DND-41 (cell line): ENCODE data around the gene MYO5A.

Experiments
- ATAC-seq: fragments of 200-7000 bp; cut with Tn5 transposase; 3 replicates; pipeline ENCODE4 v1.9.1; 2021; ENCODE audit warnings: low read depth; ENCODE audit not compliant: insufficient read depth
- DNase-seq: peaks from one replicate; pipeline ENCODE4 v3.0.0-alpha.2; 2020
- H2AFZ ChIP-seq: 2 replicates; pipeline ENCODE4 v1.6.0; 2012; ENCODE audit warnings: low read depth, low read length
- H3K27ac ChIP-seq: 2 replicates; pipeline ENCODE4 v1.5.1; 2012; ENCODE audit warnings: low read length, inconsistent platforms
- H3K27me3 ChIP-seq: fragments of 200-600 bp; sonication (generic); 2 replicates; pipeline ENCODE4 v1.6.0; 2012; ENCODE audit warnings: low read length, mild to moderate bottlenecking, inconsistent platforms; ENCODE audit not compliant: insufficient read depth, poor library complexity
- H3K36me3 ChIP-seq: 2 replicates; pipeline ENCODE4 v1.5.1; 2012; ENCODE audit warnings: low read length, inconsistent platforms; ENCODE audit not compliant: insufficient read depth
- H3K4me1 ChIP-seq: 2 replicates; pipeline ENCODE4 v1.5.1; 2012; ENCODE audit warnings: mild to moderate bottlenecking, low read length; ENCODE audit not compliant: insufficient read depth
- H3K4me2 ChIP-seq: 2 replicates; pipeline ENCODE4 v1.6.0; 2012; ENCODE audit warnings: mild to moderate bottlenecking, moderate library complexity, low read length, inconsistent platforms; ENCODE audit not compliant: insufficient read depth
- H3K4me3 ChIP-seq, 2 experiments: fragments of 200-600 bp in 1 of 2; shearing (Covaris generic) in 1 of 2; 2 replicates each; pipeline ENCODE4 v1.5.1; 2012 to 2016; ENCODE audit warnings: inconsistent platforms in 2 of 2, low read length in 2 of 2, mild to moderate bottlenecking in 2 of 2, low read depth in 1 of 2, moderate library complexity in 1 of 2
- H3K79me2 ChIP-seq: 2 replicates; pipeline ENCODE4 v1.6.0; 2012; ENCODE audit warnings: low read length, inconsistent platforms; ENCODE audit not compliant: insufficient read depth
- H3K9ac ChIP-seq: 2 replicates; pipeline ENCODE4 v1.6.0; 2012; ENCODE audit warnings: low read depth, mild to moderate bottlenecking, inconsistent platforms, low read length, moderate library complexity
- H3K9me3 ChIP-seq: 2 replicates; pipeline ENCODE4 v1.5.1; 2012; ENCODE audit warnings: low read length, moderate library complexity, mild to moderate bottlenecking, inconsistent platforms; ENCODE audit not compliant: insufficient read depth, severe bottlenecking
- H4K20me1 ChIP-seq: 2 replicates; pipeline ENCODE4 v1.6.0; 2012; ENCODE audit warnings: low read length; ENCODE audit not compliant: insufficient read depth
- EZH2 ChIP-seq: IDR thresholded peaks from 3 replicates; pipeline ENCODE4 v1.6.1; 2012; ENCODE audit warnings: borderline replicate concordance, low read depth, mild to moderate bottlenecking, moderate library complexity, low read length, inconsistent platforms; ENCODE audit not compliant: severe bottlenecking
- TF ChIP-seq, protein P1 (sequence below): IDR thresholded peaks from 2 replicates; pipeline ENCODE4 v1.5.1; 2012; ENCODE audit warnings: borderline replicate concordance, low read length, moderate library complexity, mild to moderate bottlenecking; ENCODE audit not compliant: poor library complexity, severe bottlenecking; ENCODE audit errors: extremely low read depth

Gene MYO5A

GRCh38 chr15:52277575-52277974 is 251.1 kb downstream of the MYO5A start:
- no peak overlapping the region for H3K4me2 ChIP-seq
- no peaks in the 10 kb centered on the region for H3K9me3 ChIP-seq
- H4K20me1 ChIP-seq: no peaks in the 10 kb centered on the region
- ATAC-seq (no peak), DNase-seq (no peak)
- no peak overlapping the region for H2AFZ ChIP-seq
- H3K27ac ChIP-seq: no peak overlapping the region
- no peaks in the 10 kb centered on the region for H3K27me3 ChIP-seq
- no peaks in the 10 kb centered on the region for H3K4me1 ChIP-seq
- no peak for TF ChIP-seq EZH2
- TF ChIP-seq, protein P1, sequence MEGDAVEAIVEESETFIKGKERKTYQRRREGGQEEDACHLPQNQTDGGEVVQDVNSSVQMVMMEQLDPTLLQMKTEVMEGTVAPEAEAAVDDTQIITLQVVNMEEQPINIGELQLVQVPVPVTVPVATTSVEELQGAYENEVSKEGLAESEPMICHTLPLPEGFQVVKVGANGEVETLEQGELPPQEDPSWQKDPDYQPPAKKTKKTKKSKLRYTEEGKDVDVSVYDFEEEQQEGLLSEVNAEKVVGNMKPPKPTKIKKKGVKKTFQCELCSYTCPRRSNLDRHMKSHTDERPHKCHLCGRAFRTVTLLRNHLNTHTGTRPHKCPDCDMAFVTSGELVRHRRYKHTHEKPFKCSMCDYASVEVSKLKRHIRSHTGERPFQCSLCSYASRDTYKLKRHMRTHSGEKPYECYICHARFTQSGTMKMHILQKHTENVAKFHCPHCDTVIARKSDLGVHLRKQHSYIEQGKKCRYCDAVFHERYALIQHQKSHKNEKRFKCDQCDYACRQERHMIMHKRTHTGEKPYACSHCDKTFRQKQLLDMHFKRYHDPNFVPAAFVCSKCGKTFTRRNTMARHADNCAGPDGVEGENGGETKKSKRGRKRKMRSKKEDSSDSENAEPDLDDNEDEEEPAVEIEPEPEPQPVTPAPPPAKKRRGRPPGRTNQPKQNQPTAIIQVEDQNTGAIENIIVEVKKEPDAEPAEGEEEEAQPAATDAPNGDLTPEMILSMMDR: no peak
- H3K36me3 ChIP-seq: no peaks in the 10 kb centered on the region
- H3K79me2 ChIP-seq: no peaks in the 10 kb centered on the region
- H3K4me3 ChIP-seq: no peak overlapping the region
- no peak overlapping the region for H3K9ac ChIP-seq

GRCh38 chr15:52276256-52276770 is 252.4 kb downstream of the MYO5A start:
- ATAC-seq (no peak), DNase-seq (no peak)
- no peaks in the 10 kb centered on the region for H3K36me3 ChIP-seq
- no peaks in the 10 kb centered on the region for H4K20me1 ChIP-seq
- no peaks in the 10 kb centered on the region for H3K27me3 ChIP-seq
- H3K4me3 ChIP-seq: no peak overlapping the region
- no peak overlapping the region for H3K9ac ChIP-seq
- TF ChIP-seq, protein P1: no peak
- TF ChIP-seq EZH2: no peak
- no peak overlapping the region for H3K27ac ChIP-seq
- H3K4me1 ChIP-seq: no peaks in the 10 kb centered on the region
- H2AFZ ChIP-seq: no peak overlapping the region
- H3K9me3 ChIP-seq: no peaks in the 10 kb centered on the region
- no peaks in the 10 kb centered on the region for H3K79me2 ChIP-seq
- no peak overlapping the region for H3K4me2 ChIP-seq

GRCh38 chr15:52263563-52264282 is 265.0 kb downstream of the MYO5A start:
- Histone ChIP-seq H4K20me1 (no peaks in the 10 kb centered on the region), H3K36me3 (no peaks in the 10 kb centered on the region), H3K9me3 (no peaks in the 10 kb centered on the region), H3K79me2 (no peaks in the 10 kb centered on the region), H3K27me3 (no peaks in the 10 kb centered on the region), H3K27ac (no peak overlapping the region), H3K4me2 (no peak overlapping the region), H2AFZ (no peak overlapping the region), H3K4me3 (no peak overlapping the region), H3K4me1 (peaks cover 25% of the 10 kb centered on the region), H3K9ac (no peak overlapping the region)
- peak; percentile 54 for ATAC-seq
- DNase-seq: peak; percentile 63
- TF ChIP-seq, protein P1: no peak
- no peak for TF ChIP-seq EZH2
